Naive B cell (primary cell): ENCODE results near the gene UCN3. TPM values are rescaled to one million over a fixed set of nuclear protein-coding genes. Genes with fewer than 3 reads are reported as not detected.
"Not testable (repeated sequence)": the region's sequence is repeated elsewhere in the genome, so short reads cannot be mapped to it uniquely, and the experiment has no call there.

Experiments
- ATAC-seq, 2 donors: fragments of 150-1000 bp; cut with Tn5 transposase; 2 replicates each; pipeline ENCODE4 v1.10.0; 2021; ENCODE audit warnings: low read depth in 2 of 2, mild to moderate bottlenecking in 2 of 2, moderate library complexity in 2 of 2
- DNase-seq: peaks from one replicate; pipeline ENCODE4 v3.0.0; 2022
- H3K27ac Mint-ChIP-seq, 6 donors: one replicate each; pipeline ENCODE4 v1.8.0; 2020 to 2022; ENCODE audit warnings: mild to moderate bottlenecking in 6 of 6, mixed read lengths in 6 of 6, moderate library complexity in 5 of 6, inconsistent platforms in 2 of 6
- H3K27me3 Mint-ChIP-seq, 3 donors: one replicate each; pipeline ENCODE4 v1.8.0; 2021 to 2022; ENCODE audit warnings: mixed read lengths in 3 of 3, mild to moderate bottlenecking in 1 of 3
- H3K36me3 Mint-ChIP-seq, 2 donors: one replicate each; pipeline ENCODE4 v1.8.0; 2020 to 2022; ENCODE audit warnings: mixed read lengths in 2 of 2, inconsistent platforms in 1 of 2, mild to moderate bottlenecking in 1 of 2
- H3K4me1 Mint-ChIP-seq, 3 donors: one replicate each; pipeline ENCODE4 v1.8.0; 2020 to 2022; ENCODE audit warnings: mixed read lengths in 3 of 3, inconsistent platforms in 1 of 3, mild to moderate bottlenecking in 1 of 3, moderate library complexity in 1 of 3
- H3K4me3 Mint-ChIP-seq, 8 donors: one replicate each; pipeline ENCODE4 v1.8.0; 2020 to 2022; ENCODE audit warnings: mild to moderate bottlenecking in 8 of 8, mixed read lengths in 8 of 8, moderate library complexity in 8 of 8, inconsistent platforms in 2 of 8
- H3K9me3 Mint-ChIP-seq, 7 donors: one replicate each; pipeline ENCODE4 v1.8.0; 2020 to 2022; ENCODE audit warnings: mixed read lengths in 7 of 7, mild to moderate bottlenecking in 5 of 7, inconsistent platforms in 2 of 7, moderate library complexity in 1 of 7
- polyA plus RNA-seq, 6 donors: library from polyadenylated mRNA; unstranded; fragments of 300-500 nt; fragmentation: Illumina TruSeq; gene quantifications; one replicate each; pipeline ENCODE4 v1.2.3, GENCODE V29; 2021; ENCODE audit warnings: low read depth in 6 of 6

The UCN3 gene
- polyA plus RNA-seq, 6 donors from 2014 or later, result not detected

DNA sequence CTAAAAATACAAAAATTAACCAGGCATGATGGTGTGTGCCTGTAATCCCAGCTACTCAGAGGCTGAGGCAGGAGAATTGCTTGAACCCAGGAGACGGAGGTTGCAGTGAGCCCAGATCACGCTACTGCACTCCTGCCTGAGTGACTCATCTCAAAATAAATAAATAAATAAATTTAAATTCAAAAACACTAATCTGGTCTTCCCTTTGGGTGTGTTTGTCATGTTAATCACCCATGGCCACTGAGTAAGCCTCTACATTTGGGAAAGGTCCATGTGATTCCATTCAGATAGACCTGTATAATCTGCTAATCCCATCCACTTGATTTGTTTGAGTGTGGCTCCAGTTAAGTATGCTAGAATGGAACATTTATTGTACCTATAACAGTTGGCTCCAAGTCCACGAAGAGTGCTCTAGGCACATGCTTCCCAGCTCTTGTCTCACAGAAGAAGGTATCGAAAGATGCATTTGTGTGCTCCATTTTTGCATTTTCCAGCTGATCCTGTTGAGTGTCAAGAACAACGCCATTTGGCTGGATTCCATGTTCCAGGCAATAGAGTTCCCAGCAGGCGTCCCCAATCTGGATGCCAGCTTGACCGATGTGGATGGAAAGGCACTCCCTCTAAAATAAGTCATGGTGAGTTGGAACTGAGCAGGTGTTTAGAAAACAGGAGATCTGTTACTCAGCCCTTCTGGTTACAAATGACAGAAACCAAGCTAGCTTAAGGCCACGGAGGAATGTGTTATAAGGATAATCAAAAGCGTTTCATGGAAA lies 35.9 kb downstream of the UCN3 start:
- DNase-seq (no peak), ATAC-seq (no peak)
- Mint-ChIP-seq H3K4me3 (no peak overlapping the region), H3K36me3 (no peaks in the 10 kb centered on the region), H3K4me1 (no peaks in the 10 kb centered on the region), H3K27ac (no peak overlapping the region), H3K9me3 (no peaks in the 10 kb centered on the region), H3K27me3 (peaks cover 20 to 30% (median 30%) of the 10 kb centered on the region in 3 donors)

DNA sequence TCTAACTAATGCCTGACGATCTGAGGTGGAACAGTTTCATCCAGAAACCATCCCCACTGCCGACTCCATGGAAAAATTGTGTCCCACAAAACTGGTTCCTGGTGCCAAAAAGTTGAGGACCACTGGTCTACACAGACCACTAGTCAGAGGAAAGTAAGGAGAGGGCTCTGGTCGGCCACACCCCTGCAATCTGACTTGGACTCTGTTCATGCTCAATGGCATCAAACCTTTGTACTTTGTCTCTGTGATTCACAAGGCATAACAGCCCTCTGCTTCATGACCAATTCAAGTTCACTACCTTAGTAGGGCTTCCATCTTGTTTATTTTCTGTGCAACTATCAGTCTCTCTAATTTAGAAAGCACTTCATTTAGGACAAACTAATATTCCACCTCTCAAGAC lies 38.0 kb downstream of the UCN3 start:
- Mint-ChIP-seq H3K4me1 (no peaks in the 10 kb centered on the region), H3K36me3 (no peaks in the 10 kb centered on the region), H3K27me3 (peaks cover 17 to 21% (median 18%) of the 10 kb centered on the region in 3 donors), H3K4me3 (no peak overlapping the region), H3K27ac (no peak overlapping the region), H3K9me3 (no peaks in the 10 kb centered on the region)
- ATAC-seq (no peak), DNase-seq (no peak)

DNA sequence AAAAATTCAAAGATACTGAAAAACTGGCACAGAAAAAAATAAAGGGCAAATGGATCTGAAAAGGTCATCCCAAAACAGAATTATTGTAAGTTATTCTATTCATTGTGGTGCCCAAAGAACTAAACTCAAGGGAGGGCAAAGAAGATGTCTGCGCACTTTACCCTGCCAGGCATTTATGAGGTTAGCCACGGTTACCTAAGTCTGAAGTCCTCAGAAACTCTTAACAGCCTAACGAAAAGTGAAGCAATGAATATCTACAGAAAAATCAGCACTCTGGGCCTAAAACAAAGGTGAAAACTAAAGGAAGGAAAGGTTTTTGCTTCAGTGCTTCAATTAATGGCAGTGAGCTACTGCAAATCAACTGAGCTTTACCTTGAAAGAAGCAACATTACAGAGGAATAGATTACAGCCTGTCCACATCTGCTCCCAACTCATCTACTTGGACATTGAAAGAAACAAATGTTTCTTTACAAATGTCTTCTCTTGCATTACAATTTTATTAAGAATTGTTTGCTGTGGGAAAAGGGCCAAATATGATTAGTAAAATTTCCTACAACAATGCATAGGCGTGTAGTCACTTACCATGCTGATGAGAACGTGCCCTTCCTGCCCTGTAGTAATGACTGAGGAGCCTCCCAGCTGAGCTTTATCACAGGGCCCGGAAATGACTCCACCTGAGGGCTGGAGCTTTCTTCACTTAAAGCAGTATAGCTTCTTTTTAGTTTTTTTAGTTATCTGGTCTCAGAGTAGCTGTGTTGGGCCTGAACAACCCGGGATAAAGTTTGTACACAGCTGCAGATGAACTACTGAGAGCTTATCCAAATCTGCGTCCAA lies 39.7 kb downstream of the UCN3 start, which contains the start of gene TUBAL3:
TSS of gene TUBAL3 (minus strand) at position 621 of the 834 bp plus-strand sequence. CDS start at position 585, 36 bp downstream.
- Mint-ChIP-seq H3K27me3 (peaks cover 3 to 20% (median 8%) of the 10 kb centered on the region in 3 donors), H3K4me1 (no peaks in the 10 kb centered on the region), H3K36me3 (no peaks in the 10 kb centered on the region), H3K27ac (peak within 1 kb of the TSS in 1 of 6 donors; percentile 62), H3K4me3 (no peak within 1 kb of the TSS), H3K9me3 (peaks cover 0 to 3% (median 0%) of the 10 kb centered on the region in 7 donors)
- no peak for DNase-seq
- ATAC-seq, result no peak

DNA sequence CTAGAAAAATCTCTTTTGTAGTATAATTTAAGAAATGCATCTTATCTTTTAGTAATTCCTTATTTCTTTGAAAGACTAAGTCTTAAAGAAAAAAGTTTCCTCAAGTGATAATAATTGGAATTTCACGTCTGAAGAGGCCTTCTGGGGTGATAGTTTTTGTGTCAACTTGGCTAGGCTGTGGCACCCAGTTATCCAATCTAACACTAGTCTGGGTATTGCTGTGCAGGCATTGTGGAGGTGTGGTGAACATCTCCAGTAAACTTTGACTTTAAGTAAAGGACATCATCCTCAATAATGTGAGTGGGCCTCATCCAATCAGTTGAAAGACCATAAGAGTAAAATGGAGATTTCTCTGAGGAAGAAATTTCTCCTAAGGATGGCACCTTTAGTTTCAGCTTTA lies 42.2 kb downstream of the UCN3 start:
- ATAC-seq (no peak), DNase-seq (no peak)
- Mint-ChIP-seq H3K36me3 (peaks cover 0 to 4% of the 10 kb centered on the region in 2 donors), H3K4me1 (peaks cover 0 to under 1% (median 0%) of the 10 kb centered on the region in 3 donors), H3K27me3 (peaks cover 14 to 28% (median 17%) of the 10 kb centered on the region in 3 donors), H3K9me3 (peaks cover 0 to 15% (median 0%) of the 10 kb centered on the region in 7 donors), H3K27ac (no peak overlapping the region), H3K4me3 (no peak overlapping the region)

DNA sequence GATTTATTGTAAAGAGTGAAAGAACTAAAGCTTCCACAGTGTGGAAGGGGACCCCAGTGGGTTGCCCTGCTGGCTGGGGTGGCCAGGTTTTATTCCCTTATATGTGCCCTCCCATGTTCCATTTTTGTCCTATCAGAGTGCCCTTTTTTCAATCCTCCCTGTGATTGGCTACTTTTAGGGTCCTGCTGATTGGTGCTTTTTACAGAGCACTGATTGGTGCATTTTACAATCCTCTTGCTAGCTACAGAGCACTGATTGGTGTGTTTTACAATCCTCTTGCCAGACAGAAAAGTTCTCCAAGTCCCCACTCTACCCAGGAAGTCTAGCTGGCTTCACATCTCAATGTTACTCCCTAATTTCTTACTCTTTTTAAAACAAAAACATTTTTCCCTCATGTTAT lies 46.0 kb downstream of the UCN3 start:
- H3K36me3 Mint-ChIP-seq, H3K4me1 Mint-ChIP-seq, H3K27ac Mint-ChIP-seq, ATAC-seq, H3K4me3 Mint-ChIP-seq, DNase-seq: not testable (repeated sequence)
- H3K27me3 Mint-ChIP-seq, result peaks cover 14 to 24% (median 17%) of the 10 kb centered on the region in 3 donors
- peaks cover 0 to 15% (median 0%) of the 10 kb centered on the region in 7 donors for H3K9me3 Mint-ChIP-seq

DNA sequence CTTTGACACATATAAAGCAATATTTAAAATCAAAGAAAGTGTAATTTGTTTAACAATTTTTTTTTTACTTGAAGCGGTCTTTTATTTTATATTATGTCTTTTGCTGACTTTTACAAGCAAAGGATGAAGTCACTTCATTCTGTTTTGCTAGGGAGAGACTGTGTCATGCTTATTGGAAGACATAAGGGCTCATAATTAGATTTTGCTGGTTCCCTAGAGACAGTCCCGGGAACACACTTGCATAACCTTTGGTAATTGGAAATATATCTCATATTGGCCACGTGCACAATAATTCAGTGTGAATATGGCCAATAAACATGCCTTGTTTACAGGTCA lies 47.1 kb downstream of the UCN3 start:
- peak overlapping the region in 6 of 8 donors; percentile 73 to 91 (median 88) for H3K4me3 Mint-ChIP-seq
- peaks cover 0 to 4% of the 10 kb centered on the region in 2 donors for H3K36me3 Mint-ChIP-seq
- H3K9me3 Mint-ChIP-seq, result peaks cover 0 to 15% (median 0%) of the 10 kb centered on the region in 7 donors
- DNase-seq, result no peak
- no peak for ATAC-seq
- H3K27me3 Mint-ChIP-seq, result peaks cover 14 to 26% (median 17%) of the 10 kb centered on the region in 3 donors
- peaks cover 0 to 5% (median 0%) of the 10 kb centered on the region in 3 donors for H3K4me1 Mint-ChIP-seq
- H3K27ac Mint-ChIP-seq, result no peak overlapping the region

DNA sequence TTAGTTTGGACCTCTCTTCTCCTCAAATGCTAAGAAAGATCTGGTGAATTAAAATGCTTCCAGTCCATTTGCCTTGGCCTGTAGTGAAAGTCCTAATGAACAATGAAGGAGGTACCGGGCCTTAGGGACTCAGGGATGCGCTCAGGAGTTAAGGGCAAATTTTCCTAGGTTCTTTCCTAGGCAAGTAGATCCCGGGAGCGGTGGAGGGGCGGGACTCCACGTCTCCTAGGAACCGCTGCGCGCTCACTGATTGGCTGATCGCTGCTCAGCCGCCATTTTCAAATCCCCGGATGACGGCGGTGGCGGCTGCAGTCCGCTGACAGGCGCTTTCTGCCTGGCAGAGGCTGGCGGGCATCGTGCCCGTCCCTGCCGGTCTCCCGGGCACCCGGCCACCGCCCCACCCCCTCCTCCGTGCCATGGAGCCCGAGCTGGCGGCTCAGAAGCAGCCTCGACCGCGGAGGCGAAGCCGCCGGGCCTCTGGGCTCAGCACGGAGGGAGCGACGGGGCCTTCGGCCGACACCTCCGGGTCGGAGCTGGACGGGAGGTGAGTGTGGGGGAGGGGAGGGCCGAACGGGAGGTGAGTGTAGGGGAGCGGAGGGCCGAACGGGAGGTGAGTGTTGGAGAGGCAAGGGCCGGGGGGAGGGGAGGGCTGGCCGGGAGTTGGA lies 47.6 kb downstream of the UCN3 start, which contains the start of gene NET1:
TSS of gene NET1 (plus strand) at position 281 of the 665 bp plus-strand sequence. CDS start at position 417, 136 bp downstream.
- ATAC-seq, result peak; percentile 82 to 88
- peaks cover 0 to 4% of the 10 kb centered on the region in 2 donors for H3K36me3 Mint-ChIP-seq
- H3K9me3 Mint-ChIP-seq, result peaks cover 0 to 15% (median 0%) of the 10 kb centered on the region in 7 donors
- H3K4me1 Mint-ChIP-seq, result peaks cover 0 to 5% (median 0%) of the 10 kb centered on the region in 3 donors
- peak within 1 kb of the TSS in 6 of 8 donors; percentile 73 to 91 (median 88) for H3K4me3 Mint-ChIP-seq
- H3K27me3 Mint-ChIP-seq, result peaks cover 14 to 26% (median 17%) of the 10 kb centered on the region in 3 donors
- DNase-seq, result peak; percentile 46
- peak within 1 kb of the TSS in 1 of 6 donors; percentile 8 for H3K27ac Mint-ChIP-seq

DNA sequence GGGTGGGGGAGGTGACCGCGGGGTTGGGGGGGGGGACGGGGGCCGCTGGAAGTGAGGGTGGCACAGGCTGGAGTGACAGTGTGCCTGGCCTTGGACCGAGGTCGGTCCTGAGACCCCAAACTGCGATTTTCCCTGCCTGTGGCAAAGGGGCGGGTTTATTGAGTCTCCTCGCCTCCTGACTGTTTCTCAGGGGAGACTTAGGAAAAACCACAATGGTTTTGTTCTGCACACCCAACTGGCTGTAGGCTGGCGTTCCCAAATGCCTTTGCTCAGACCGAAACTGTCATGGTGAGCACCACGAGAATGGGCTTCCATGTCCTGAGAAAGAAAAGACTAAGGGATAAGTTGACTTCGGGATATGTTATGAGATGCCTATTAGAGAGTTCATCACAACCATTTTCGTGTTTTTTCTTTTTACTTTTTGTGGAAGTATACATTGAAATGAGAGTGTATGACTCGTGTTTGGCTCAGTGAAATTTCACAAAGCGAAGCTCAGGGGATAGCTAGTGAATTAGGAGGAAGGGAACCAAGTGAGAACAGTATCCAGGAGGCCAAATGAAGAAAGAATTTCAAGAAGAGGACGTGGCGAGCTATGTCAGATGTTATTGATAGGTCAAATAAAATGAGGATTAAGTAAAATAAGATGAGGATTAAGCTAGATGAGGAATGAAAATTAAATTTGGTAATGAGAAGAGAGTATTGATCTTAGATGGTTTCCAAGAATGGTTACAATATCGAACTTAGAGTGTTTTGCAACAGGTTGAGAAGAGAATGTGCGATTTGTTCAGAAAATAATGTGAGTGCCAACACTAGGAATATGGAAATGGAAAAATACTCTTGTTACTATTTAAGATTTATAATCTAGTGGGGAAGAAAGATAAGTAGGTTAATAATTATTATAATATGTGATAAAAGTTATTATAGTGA lies 48.5 kb downstream of the UCN3 start:
- ATAC-seq (no peak), DNase-seq (no peak)
- H3K27me3 Mint-ChIP-seq, result peaks cover 14 to 21% (median 17%) of the 10 kb centered on the region in 3 donors
- H3K36me3 Mint-ChIP-seq, result peaks cover 0 to 4% of the 10 kb centered on the region in 2 donors
- peaks cover 0 to 5% (median 0%) of the 10 kb centered on the region in 3 donors for H3K4me1 Mint-ChIP-seq
- no peak overlapping the region for H3K4me3 Mint-ChIP-seq
- no peak overlapping the region for H3K27ac Mint-ChIP-seq
- peaks cover 0 to 19% (median 2%) of the 10 kb centered on the region in 7 donors for H3K9me3 Mint-ChIP-seq

DNA sequence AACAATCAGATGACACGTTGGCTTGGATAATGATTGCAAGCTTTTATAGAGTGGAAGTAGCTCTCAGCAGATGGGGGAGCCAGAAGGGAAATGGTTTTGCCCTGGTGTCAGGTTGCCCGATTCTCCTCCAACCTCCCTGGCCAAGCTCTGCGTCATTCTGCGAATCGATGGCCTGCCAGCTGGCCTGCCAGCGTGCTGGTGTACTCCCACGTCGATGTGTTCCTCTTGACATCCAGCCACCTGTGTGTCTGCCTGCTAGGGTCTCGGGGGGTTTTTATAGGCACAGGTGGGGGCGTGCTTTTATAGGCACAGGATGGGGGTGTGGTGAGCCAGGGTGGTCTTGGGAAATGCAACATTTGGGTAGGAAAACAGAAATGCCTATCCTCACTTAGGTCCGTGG lies 52.2 kb downstream of the UCN3 start:
- Mint-ChIP-seq H3K36me3 (peaks cover 0 to 14% of the 10 kb centered on the region in 2 donors), H3K4me1 (peaks cover 0 to 3% (median 0%) of the 10 kb centered on the region in 3 donors), H3K27me3 (peaks cover 0 to 4% (median 0%) of the 10 kb centered on the region in 3 donors), H3K27ac (peak overlapping the region in 1 of 6 donors; percentile 69), H3K9me3 (peaks cover 0 to 22% (median 9%) of the 10 kb centered on the region in 7 donors), H3K4me3 (no peak overlapping the region)
- DNase-seq, result no peak
- ATAC-seq, result no peak

DNA sequence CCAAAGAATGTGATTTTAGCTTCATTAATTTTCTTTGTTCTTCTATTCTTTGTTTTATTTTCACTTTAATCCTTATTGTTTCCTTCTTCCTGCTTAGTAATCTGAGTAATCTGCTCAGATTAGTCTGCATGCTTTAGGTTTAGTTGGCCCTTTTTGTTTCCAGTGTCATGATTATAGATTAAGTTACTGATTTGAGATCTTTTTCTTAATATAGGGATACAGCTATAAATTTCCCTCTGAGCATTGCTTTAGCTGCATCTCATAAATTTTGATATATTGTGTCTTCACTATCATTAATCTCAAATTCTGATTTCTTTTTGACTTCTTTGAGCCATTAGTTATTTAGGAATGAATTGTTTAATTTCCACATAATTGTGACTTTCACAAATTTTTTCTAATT lies 53.8 kb downstream of the UCN3 start:
- no peak for ATAC-seq
- Mint-ChIP-seq H3K9me3 (peaks cover 0 to 22% (median 9%) of the 10 kb centered on the region in 7 donors), H3K4me3 (no peak overlapping the region)

DNA sequence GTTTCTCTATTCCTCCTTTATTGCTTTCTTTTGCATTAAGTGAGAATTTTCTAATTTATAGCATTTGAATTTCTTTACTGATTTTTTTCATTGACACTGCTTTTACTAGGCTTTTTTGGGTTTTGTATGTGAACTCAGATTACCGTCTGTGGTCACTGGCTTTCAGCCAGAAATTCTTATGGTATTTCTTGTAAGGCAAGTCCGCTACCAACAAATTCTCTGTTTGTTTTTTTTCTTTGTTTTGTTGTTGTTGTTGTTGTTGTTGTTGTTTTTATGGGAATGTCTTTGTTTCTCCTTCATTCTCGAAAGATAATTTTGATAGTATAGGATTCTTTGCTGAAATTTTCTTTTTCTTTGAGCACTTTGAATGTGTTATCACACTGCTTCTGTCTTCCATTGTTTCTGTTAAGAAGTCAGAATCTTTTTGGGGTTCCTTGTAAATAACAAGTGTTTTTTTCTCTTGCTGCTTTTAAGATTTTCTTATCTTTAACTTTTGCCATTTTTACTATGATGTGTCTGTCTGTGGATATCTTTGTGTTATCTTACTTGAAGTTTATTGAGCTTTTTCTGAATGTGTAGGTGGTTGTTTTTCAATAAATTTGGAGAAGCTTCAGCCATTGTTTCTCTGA lies 54.8 kb downstream of the UCN3 start:
- no peak overlapping the region for H3K27ac Mint-ChIP-seq
- no peak overlapping the region for H3K4me3 Mint-ChIP-seq
- peaks cover 0 to 4% (median 0%) of the 10 kb centered on the region in 3 donors for H3K27me3 Mint-ChIP-seq
- peaks cover 4 to 14% of the 10 kb centered on the region in 2 donors for H3K36me3 Mint-ChIP-seq
- ATAC-seq, result no peak
- no peak for DNase-seq
- H3K4me1 Mint-ChIP-seq, result no peaks in the 10 kb centered on the region
- H3K9me3 Mint-ChIP-seq, result peaks cover 0 to 22% (median 9%) of the 10 kb centered on the region in 7 donors

More for the DNA sequence above, 53.8 kb downstream of the UCN3 start:
- no peaks in the 10 kb centered on the region for H3K4me1 Mint-ChIP-seq
- no peak for DNase-seq
- H3K36me3 Mint-ChIP-seq, result peaks cover 4 to 14% of the 10 kb centered on the region in 2 donors
- H3K27me3 Mint-ChIP-seq, result peaks cover 0 to 4% (median 0%) of the 10 kb centered on the region in 3 donors
- peak overlapping the region in 1 of 6 donors; percentile 1 for H3K27ac Mint-ChIP-seq

DNA sequence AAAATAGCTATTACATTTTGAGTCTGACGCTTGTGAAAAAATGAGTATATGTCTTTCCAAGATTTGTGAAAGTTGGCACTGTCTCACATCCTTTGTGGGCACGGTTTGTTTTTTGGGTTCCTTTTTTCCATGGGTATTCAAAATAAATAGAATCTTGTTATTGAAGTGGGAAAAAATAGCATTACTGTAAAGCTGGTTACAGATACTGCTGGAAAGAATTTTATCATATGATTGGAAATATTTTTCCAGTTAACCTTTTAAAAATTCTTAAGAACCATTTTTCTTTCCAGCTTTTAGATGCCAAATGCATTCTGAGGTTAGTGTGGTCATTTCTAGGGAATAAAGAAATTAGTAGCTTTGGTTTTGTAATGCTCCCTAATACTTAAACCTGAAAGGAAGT lies 59.0 kb downstream of the UCN3 start:
- H3K27ac Mint-ChIP-seq, result no peak overlapping the region
- H3K36me3 Mint-ChIP-seq, result peaks cover 4 to 14% of the 10 kb centered on the region in 2 donors
- no peaks in the 10 kb centered on the region for H3K27me3 Mint-ChIP-seq
- peaks cover 0 to 14% (median 5%) of the 10 kb centered on the region in 7 donors for H3K9me3 Mint-ChIP-seq
- no peak for ATAC-seq
- H3K4me1 Mint-ChIP-seq, result no peaks in the 10 kb centered on the region
- DNase-seq, result no peak
- H3K4me3 Mint-ChIP-seq, result no peak overlapping the region
